ENCODE results near the gene MYO1C. TPM values are rescaled to one million over a fixed set of nuclear protein-coding genes. Genes with fewer than 3 reads are reported as not detected.

The MYO1C gene
- total and polyA plus RNA-seq, 2 of the 8 experiments (the other 6 are each of a cell fraction or from before 2014, with no cell fraction given) = 40.1 to 78.6 TPM

GRCh38 chr17:1488826-1489270 lies 3.6 kb downstream of the MYO1C start:
- 83% methylated on average over 7 of the region's 7 CpGs; no CpG with 5 or more reads in 1 of the 2 experiments for whole genome bisulfite sequencing, 2 experiments (ENCODE audit: extremely low coverage in 1 of 2, insufficient coverage in 1 of 2, insufficient read length in 1 of 2, insufficient replicate concordance in 2 of 2, low coverage in 1 of 2, low lambda C conversion rate in 2 of 2, missing lambda C conversion rate in 1 of 2)
- Histone ChIP-seq H2BK5ac (ENCODE audit: low read depth, low read length) (no peak overlapping the region), H2AK5ac (ENCODE audit: low read depth, low read length) (peak overlapping the region; percentile 43), H4K5ac (ENCODE audit: insufficient read length, low read depth, low read length) (no peak overlapping the region), H3K27me3 (replicated peaks in 1 of 4; ENCODE audit: control insufficient read depth in 3 of 4, extremely low read depth in 1 of 4, insufficient read depth in 3 of 4, low read length in 3 of 4) (peaks cover 0 to 6% (median 0%) of the 10 kb centered on the region in 4 experiments; a peak in 2 of 7 replicates), H3K4me3 (ENCODE audit: extremely low read depth in 1 of 4, insufficient read depth in 2 of 4, low read depth in 3 of 4, low read length in 4 of 4) (peak overlapping the region in 1 of 4 experiments; percentile 74; a peak in 2 of 8 replicates), H3K9me3 (ENCODE audit: insufficient read depth in 2 of 2, low read depth in 1 of 2, low read length in 1 of 2) (no peaks in the 10 kb centered on the region), H3K23me2 (ENCODE audit: low read depth, low read length) (peaks cover 17% of the 10 kb centered on the region; the same call in 1 of the 2 replicates), H3K4me1 (replicated peaks in 1 of 4; ENCODE audit: control insufficient read depth in 3 of 4, insufficient read depth in 4 of 4, low read length in 3 of 4) (peaks cover 0 to 27% (median 17%) of the 10 kb centered on the region in 4 experiments; a peak in 6 of 7 replicates), H3K27ac (ENCODE audit: low read depth, low read length) (no peak overlapping the region), H4K91ac (replicated peaks; ENCODE audit: insufficient read length, low read length) (no peak overlapping the region), H3K4me2 (ENCODE audit: insufficient read depth in 1 of 2, low read depth in 2 of 2, low read length in 2 of 2) (peak overlapping the region; percentile 67 to 74; a peak in 3 of 4 replicates), H3K18ac (ENCODE audit: extremely low read depth, low read length) (0 out of 2 replicates have a peak overlapping the region, but pooled peaks have one; percentile 20), H4K20me1 (replicated peaks in 1 of 2; ENCODE audit: control insufficient read depth in 1 of 2, insufficient read depth in 2 of 2, low read length in 2 of 2) (peaks cover 2 to 7% of the 10 kb centered on the region in 2 experiments), H3K79me1 (ENCODE audit: low read depth, low read length) (no peaks in the 10 kb centered on the region; the same call in 1 of the 2 replicates), H3K14ac (ENCODE audit: insufficient read length) (no peak overlapping the region), H3K23ac (ENCODE audit: insufficient read length) (no peak overlapping the region), H3K56ac (replicated peaks; ENCODE audit: insufficient read length, low read depth, low read length) (no peak overlapping the region), H2BK12ac (ENCODE audit: low read depth, low read length) (peak overlapping the region; percentile 88; the same call in 1 of the 2 replicates), H2BK15ac (ENCODE audit: low read length) (peak overlapping the region; percentile 25; the same call in 1 of the 2 replicates), H3K4ac (replicated peaks; ENCODE audit: insufficient read length, low read depth, low read length) (no peak overlapping the region), H3K36me3 (ENCODE audit: control insufficient read depth in 2 of 4, insufficient read depth in 4 of 4, low read length in 3 of 4) (no peaks in the 10 kb centered on the region), H2BK20ac (ENCODE audit: low read length) (no peak overlapping the region), H2BK120ac (replicated peaks; ENCODE audit: low read depth, low read length) (no peak overlapping the region), H4K8ac (ENCODE audit: extremely low read depth, insufficient read depth, low read length) (no peak overlapping the region; the same call in 1 of the 2 replicates), H3K9ac (replicated peaks in 1 of 4; ENCODE audit: extremely low read depth in 1 of 4, low read depth in 3 of 4, low read length in 3 of 4) (no peak overlapping the region), H3K79me2 (ENCODE audit: control insufficient read depth in 1 of 2, insufficient read depth in 2 of 2, low read length in 2 of 2) (no peaks in the 10 kb centered on the region), H2AFZ (ENCODE audit: low read length) (no peak overlapping the region)
- ChIA-PET POLR2A (ENCODE audit: partially characterized antibody) (interaction anchor here (0.6 to 2.0 kb wide), 5 partner anchors 9 to 102 kb away, joined by 3 to 7 read pairs (median 4); no protein-coding TSS in a partner anchor), CTCF (ENCODE audit: partially characterized antibody) (interaction anchor here (0.7 to 3.7 kb wide), 6 partner anchors 22 to 184 kb away, joined by 3 to 18 read pairs (median 3); partner anchors contain the start of genes CRK and INPP5K)
- DNase-seq (ENCODE audit: low read depth in 1 of 2, low spot score in 2 of 2) (no peak), FAIRE-seq (no peak)
- TF ChIP-seq SIN3A (conservative IDR thresholded peaks at IDR 0.05 in 1 of 2, IDR thresholded peaks at IDR 0.05 in 1 of 2; ENCODE audit: low read depth in 1 of 2, low read length in 2 of 2) (no peak), NRF1 (IDR thresholded peaks at IDR 0.05; ENCODE audit: low read depth, low read length) (no peak), CBX8 (IDR thresholded peaks at IDR 0.05; ENCODE audit: borderline replicate concordance, low read depth, low read length) (no peak), ATF3 (IDR thresholded peaks at IDR 0.05; ENCODE audit: insufficient read depth, low read depth, low read length) (no peak), BRCA1 (IDR thresholded peaks at IDR 0.05; ENCODE audit: low read depth, low read length) (no peak), PHF8 (conservative IDR thresholded peaks at IDR 0.05; ENCODE audit: low read depth, low read length) (no peak), TEAD4 (IDR thresholded peaks at IDR 0.05; ENCODE audit: low read depth, low read length) (no peak), SP4 (IDR thresholded peaks at IDR 0.05; ENCODE audit: low read length) (no peak)
- TF ChIP-seq, protein P1, sequence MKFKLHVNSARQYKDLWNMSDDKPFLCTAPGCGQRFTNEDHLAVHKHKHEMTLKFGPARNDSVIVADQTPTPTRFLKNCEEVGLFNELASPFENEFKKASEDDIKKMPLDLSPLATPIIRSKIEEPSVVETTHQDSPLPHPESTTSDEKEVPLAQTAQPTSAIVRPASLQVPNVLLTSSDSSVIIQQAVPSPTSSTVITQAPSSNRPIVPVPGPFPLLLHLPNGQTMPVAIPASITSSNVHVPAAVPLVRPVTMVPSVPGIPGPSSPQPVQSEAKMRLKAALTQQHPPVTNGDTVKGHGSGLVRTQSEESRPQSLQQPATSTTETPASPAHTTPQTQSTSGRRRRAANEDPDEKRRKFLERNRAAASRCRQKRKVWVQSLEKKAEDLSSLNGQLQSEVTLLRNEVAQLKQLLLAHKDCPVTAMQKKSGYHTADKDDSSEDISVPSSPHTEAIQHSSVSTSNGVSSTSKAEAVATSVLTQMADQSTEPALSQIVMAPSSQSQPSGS (IDR thresholded peaks at IDR 0.05; ENCODE audit: low read length) = no peak
